ENCODE data around the gene CTRL.

GRCh38 chr16:67966549-67967182 lies 35.0 kb upstream of the CTRL start:
- TF ChIP-seq CTCF (IDR thresholded peaks at IDR 0.05): no peak
- no peak for TF ChIP-seq POLR2A (IDR thresholded peaks at IDR 0.05)
- TF ChIP-seq EP300 (IDR thresholded peaks at IDR 0.05): no peak
